Uterus (tissue), 4 donors: ENCODE results near the gene EFNB3. TPM values are rescaled to one million over a fixed set of nuclear protein-coding genes. Genes with fewer than 3 reads are reported as not detected.

Source experiments
- DNase-seq, 2 donors: peaks; one replicate each; pipeline ENCODE4 v3.0.0-alpha.2; 2019 to 2020
- H3K27ac ChIP-seq, 2 donors: fragments of 200-600 bp; sonication (generic); 1 replicate in 1 of 2; 2 replicates in 1 of 2; pipeline ENCODE4 v1.5.1; 2016 to 2018
- H3K27me3 ChIP-seq, 2 donors: fragments of 200-600 bp; sonication (generic); one replicate each; pipeline ENCODE4 v1.5.1; 2018 to 2019; ENCODE audit warnings: control low read depth in 1 of 2
- H3K36me3 ChIP-seq, 2 donors: fragments of 200-600 bp; sonication (generic); one replicate each; pipeline ENCODE4 v1.5.1; 2019; ENCODE audit warnings: control low read depth in 1 of 2
- H3K4me1 ChIP-seq, 2 donors: fragments of 200-600 bp; sonication (generic); one replicate each; pipeline ENCODE4 v1.5.1; 2018 to 2019; ENCODE audit warnings: control low read depth in 1 of 2
- H3K4me3 ChIP-seq, 2 donors: fragments of 200-600 bp; sonication (generic); 1 replicate in 1 of 2; 2 replicates in 1 of 2; pipeline ENCODE4 v1.5.1; 2018 to 2019; ENCODE audit warnings: mild to moderate bottlenecking in 1 of 2
- H3K9me3 ChIP-seq, 2 donors: fragments of 200-600 bp; sonication (generic); one replicate each; pipeline ENCODE4 v1.5.1; 2019; ENCODE audit warnings: control low read depth in 1 of 2
- CTCF ChIP-seq, 4 experiments: fragments of 200-600 bp in 2 of 4; fragments of 450-650 bp in 2 of 4; sonication (generic) in 2 of 4; IDR thresholded peaks; one replicate each; pipeline ENCODE4 v1.5.1; 2016 to 2019; ENCODE audit warnings: antibody characterized with exemption in 4 of 4, mild to moderate bottlenecking in 2 of 4, moderate library complexity in 1 of 4
- POLR2A ChIP-seq, 2 donors: fragments of 450-650 bp; IDR thresholded peaks; one replicate each; pipeline ENCODE4 v1.6.1; 2016; ENCODE audit warnings: antibody characterized with exemption in 2 of 2, mild to moderate bottlenecking in 1 of 2, moderate library complexity in 1 of 2
- intact Hi-C: fragments of 100-400 bp; cut with DNase I; formaldehyde crosslinking; loops from one replicate; pipeline ENCODE4 v1.15.1; 2023; ENCODE audit warnings: low total_unique reads
- total RNA-seq, 4 donors: library from RNA; depleted of rRNA in 3 of 4; stranded (reverse); fragments of >200 nt in 3 of 4; gene quantifications; one replicate each; pipeline versions ENCODE4 v1.1.0 to v1.2.4, GENCODE V29; 2014 to 2023
- donor health status: DM: yes; HTN: yes; CAD: no.

The EFNB3 gene
- total RNA-seq, 4 donors from 2014 or later = 0.26 to 13.1 (median 5.6) TPM

GRCh38 chr17:7732981-7733539, 28.1 kb downstream of the EFNB3 start:
- DNase-seq = no peak
- TF ChIP-seq POLR2A (IDR thresholded peaks at IDR 0.05) = no peak
- TF ChIP-seq CTCF (IDR thresholded peaks at IDR 0.05) = no peak
- intact Hi-C loops = no loop called here
- H3K9me3 ChIP-seq = no peaks in the 10 kb centered on the region
- H3K27me3 ChIP-seq = no peaks in the 10 kb centered on the region
- no peaks in the 10 kb centered on the region for H3K36me3 ChIP-seq
- no peak overlapping the region for H3K4me3 ChIP-seq
- H3K4me1 ChIP-seq = no peaks in the 10 kb centered on the region
- no peak overlapping the region for H3K27ac ChIP-seq

DNA sequence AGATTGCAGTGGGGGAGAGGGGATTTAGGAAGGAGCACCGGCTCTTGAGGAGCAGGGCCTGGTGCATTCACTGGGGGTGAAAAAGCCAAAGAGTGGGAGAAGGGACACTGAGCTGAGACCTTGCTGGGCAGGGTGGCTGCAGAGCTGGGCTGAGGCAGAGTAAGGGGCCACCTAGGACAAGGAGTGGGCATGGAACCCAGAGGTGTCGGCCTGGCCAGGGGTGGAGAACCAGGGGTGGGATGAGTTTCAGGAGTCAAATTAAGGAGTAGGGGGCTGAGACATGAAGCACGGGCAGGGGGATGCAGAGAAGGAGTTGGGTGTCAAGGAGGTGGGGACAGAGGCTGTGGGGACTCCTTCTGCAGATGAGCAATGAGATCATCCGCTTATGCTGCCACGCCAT, 32.6 kb downstream of the EFNB3 start:
- no peaks in the 10 kb centered on the region for H3K4me1 ChIP-seq
- TF ChIP-seq CTCF (IDR thresholded peaks at IDR 0.05) = no peak
- no peak for TF ChIP-seq POLR2A (IDR thresholded peaks at IDR 0.05)
- no peaks in the 10 kb centered on the region for H3K9me3 ChIP-seq
- no peaks in the 10 kb centered on the region for H3K36me3 ChIP-seq
- DNase-seq = no peak
- no peak overlapping the region for H3K27ac ChIP-seq
- no peak overlapping the region for H3K4me3 ChIP-seq
- intact Hi-C loops = no loop called here
- no peaks in the 10 kb centered on the region for H3K27me3 ChIP-seq

DNA sequence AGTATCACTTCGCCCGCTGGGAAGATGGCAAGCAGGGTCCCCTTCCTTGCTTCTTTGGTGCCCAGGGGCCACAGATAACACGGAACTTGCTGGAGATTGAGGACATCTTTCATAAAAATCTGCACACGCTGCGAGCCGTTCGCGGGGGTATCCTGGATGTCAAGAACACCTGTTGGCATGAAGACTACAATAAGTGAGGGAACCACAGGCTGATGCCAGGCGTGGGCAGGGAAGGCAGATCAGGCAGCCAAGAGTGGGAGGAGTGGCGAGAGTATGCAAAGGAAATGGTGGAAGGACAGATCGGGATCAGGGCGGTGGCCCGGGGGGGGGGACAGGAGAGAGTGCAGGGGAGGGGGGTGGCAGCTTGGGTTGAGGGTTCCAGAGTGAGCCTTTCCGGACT, 34.7 kb downstream of the EFNB3 start:
- TF ChIP-seq CTCF (IDR thresholded peaks at IDR 0.05) (no peak), POLR2A (IDR thresholded peaks at IDR 0.05) (no peak)
- intact Hi-C loops = loop anchor here (10.0 kb wide), 1 partner anchor 85 kb away; no protein-coding TSS in a partner anchor
- Histone ChIP-seq H3K4me3 (no peak overlapping the region), H3K27ac (no peak overlapping the region), H3K9me3 (no peaks in the 10 kb centered on the region), H3K4me1 (peaks cover 0 to 4% of the 10 kb centered on the region in 2 donors), H3K27me3 (no peaks in the 10 kb centered on the region), H3K36me3 (no peaks in the 10 kb centered on the region)
- no peak for DNase-seq

- no peak overlapping the region for H3K27ac ChIP-seq
- H3K4me3 ChIP-seq = no peak overlapping the region
- H3K36me3 ChIP-seq = no peaks in the 10 kb centered on the region
- H3K27me3 ChIP-seq = no peaks in the 10 kb centered on the region
- TF ChIP-seq POLR2A (IDR thresholded peaks at IDR 0.05) = no peak
- TF ChIP-seq CTCF (IDR thresholded peaks at IDR 0.05) = no peak
- intact Hi-C loops = loop anchor here (10.0 kb wide), 1 partner anchor 84 kb away; no protein-coding TSS in a partner anchor
- H3K4me1 ChIP-seq = peaks cover 0 to 4% of the 10 kb centered on the region in 2 donors
- H3K9me3 ChIP-seq = no peaks in the 10 kb centered on the region
- no peak for DNase-seq
Observed at GRCh38 chr17:7740481-7741001, 35.5 kb downstream of the EFNB3 start.

GRCh38 chr17:7742729-7743128, 37.7 kb downstream of the EFNB3 start:
- Histone ChIP-seq H3K4me3 (no peak overlapping the region), H3K36me3 (no peaks in the 10 kb centered on the region), H3K9me3 (no peaks in the 10 kb centered on the region), H3K27me3 (no peaks in the 10 kb centered on the region), H3K4me1 (peaks cover 0 to 7% of the 10 kb centered on the region in 2 donors), H3K27ac (no peak overlapping the region)
- no peak for TF ChIP-seq POLR2A (IDR thresholded peaks at IDR 0.05)
- no peak for TF ChIP-seq CTCF (IDR thresholded peaks at IDR 0.05)
- DNase-seq = no peak
- intact Hi-C loops = loop anchor here (10.0 kb wide), 1 partner anchor 82 kb away; no protein-coding TSS in a partner anchor
